ENCODE data around the gene ZNF609.

GRCh38 chr15:64571857-64572291 lies 111.5 kb downstream of the ZNF609 start:
- no peak for TF ChIP-seq CTCF (IDR thresholded peaks at IDR 0.05)
- no peak for TF ChIP-seq POLR2A (IDR thresholded peaks at IDR 0.05)
- no peak for TF ChIP-seq POLR2AphosphoS5 (IDR thresholded peaks at IDR 0.05; ENCODE audit: insufficient read depth in 1 of 2, low read depth in 1 of 2)
